ENCODE data around the gene CLTC. TPM values are rescaled to one million over a fixed set of nuclear protein-coding genes. Genes with fewer than 3 reads are reported as not detected.

Gene CLTC
- total and polyA plus RNA-seq, 2 of the 13 experiments (the other 11 are each of a cell fraction or from before 2014, with no cell fraction given), result 134 to 283 TPM

DNA sequence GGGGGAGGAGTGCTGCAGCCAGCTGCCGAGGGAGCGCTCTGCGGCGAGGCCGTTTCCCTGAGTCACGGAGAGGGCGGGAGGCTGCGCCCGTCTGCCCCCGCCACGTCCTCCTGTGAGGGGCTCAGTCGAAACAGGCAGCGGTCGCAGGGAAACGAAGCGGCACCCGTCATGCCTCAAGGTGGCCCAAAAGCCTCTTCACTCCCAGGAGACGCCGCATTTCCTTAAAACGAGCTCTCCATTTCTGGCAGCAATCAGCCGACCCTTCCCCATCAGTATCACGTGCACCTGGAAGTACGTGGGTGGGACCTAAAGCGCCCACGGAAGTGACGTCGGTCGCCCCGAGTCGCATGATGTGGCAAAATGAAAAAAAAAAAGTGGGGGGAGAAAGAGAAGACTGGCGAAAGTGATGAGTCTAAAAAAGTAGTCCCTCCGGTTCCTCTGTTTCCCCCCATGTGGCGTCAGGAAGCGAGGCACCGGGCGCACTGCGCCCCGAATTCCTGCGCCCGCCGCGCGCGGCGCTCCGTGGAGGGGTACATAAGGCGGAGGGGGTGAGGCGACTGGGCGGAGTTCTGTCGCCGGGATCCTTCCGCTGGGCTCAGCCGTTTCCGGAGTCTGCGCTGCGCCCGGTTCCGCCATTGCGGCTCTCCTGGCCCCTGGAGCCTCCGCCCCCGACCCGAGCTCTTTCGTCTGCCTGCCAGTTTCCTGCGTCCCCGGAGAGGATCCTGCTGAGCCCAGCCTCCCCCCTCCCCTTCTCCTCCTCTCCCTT lies at the start of gene CLTC (continued):
- TF ChIP-seq ZNF431 (CRISPR knock-in tag; IDR thresholded peaks at IDR 0.05; ENCODE audit: borderline replicate concordance, low read depth), result no peak
- TF ChIP-seq HNRNPK (IDR thresholded peaks at IDR 0.05; ENCODE audit: low read depth, low read length, poor library complexity, severe bottlenecking), result peak; percentile 49
- TF ChIP-seq ZNF33B (CRISPR knock-in tag; IDR thresholded peaks at IDR 0.05), result peak; percentile 6; the same call in 1 of the 2 replicates
- TF ChIP-seq ZNF549 (CRISPR knock-in tag; IDR thresholded peaks at IDR 0.05), result no peak
- TF ChIP-seq ARNTL (CRISPR knock-in tag; IDR thresholded peaks at IDR 0.05), result peak; percentile 79
- peak; percentile 44; the same call in 1 of the 2 replicates for TF ChIP-seq RFXAP (CRISPR knock-in tag; IDR thresholded peaks at IDR 0.05; ENCODE audit: borderline replicate concordance)
- no peak for TF ChIP-seq TCF12 (IDR thresholded peaks at IDR 0.05)
- TF ChIP-seq TCF12 (CRISPR knock-in tag; IDR thresholded peaks at IDR 0.05), result peak; percentile 14; the same call in 1 of the 2 replicates
- TF ChIP-seq TBX2 (CRISPR knock-in tag; IDR thresholded peaks at IDR 0.05; ENCODE audit: borderline replicate concordance), result peak; percentile 92
- TF ChIP-seq HBP1 (CRISPR knock-in tag; IDR thresholded peaks at IDR 0.05; ENCODE audit: low read depth), result peak; percentile 54
- TF ChIP-seq SMAD1 (CRISPR knock-in tag; IDR thresholded peaks at IDR 0.05; ENCODE audit: borderline replicate concordance, low read depth), result no peak; the same call in 1 of the 2 replicates
- no peak for TF ChIP-seq ZNF382 (CRISPR knock-in tag; IDR thresholded peaks at IDR 0.05; ENCODE audit: borderline replicate concordance)
- peak; percentile 81 for TF ChIP-seq ZNF142 (CRISPR knock-in tag; IDR thresholded peaks at IDR 0.05)
- peak; percentile 69; the same call in 1 of the 2 replicates for TF ChIP-seq ZNF225 (CRISPR knock-in tag; IDR thresholded peaks at IDR 0.05)
- TF ChIP-seq ZSCAN9 (CRISPR knock-in tag; IDR thresholded peaks at IDR 0.05; ENCODE audit: borderline replicate concordance), result peak; percentile 93
- TF ChIP-seq DNMT1 (CRISPR knock-in tag; IDR thresholded peaks at IDR 0.05), result peak; percentile 82; the same call in 1 of the 2 replicates
- TF ChIP-seq TRIM24 (CRISPR knock-in tag; IDR thresholded peaks at IDR 0.05), result no peak
- TF ChIP-seq KDM3A (CRISPR knock-in tag; IDR thresholded peaks at IDR 0.05; ENCODE audit: low read depth), result peak; percentile 91
- TF ChIP-seq LCORL (IDR thresholded peaks at IDR 0.05), result no peak; the same call in 1 of the 2 replicates
- TF ChIP-seq LCORL (CRISPR knock-in tag; IDR thresholded peaks at IDR 0.05), result peak; percentile 80
- TF ChIP-seq IRX3 (CRISPR knock-in tag; IDR thresholded peaks at IDR 0.05; ENCODE audit: borderline replicate concordance, low read depth), result no peak
- TF ChIP-seq ERF (CRISPR knock-in tag; IDR thresholded peaks at IDR 0.05), result 0 out of 2 replicates have a peak, but pooled peaks have one; percentile 76
- no peak for TF ChIP-seq NFATC3 (CRISPR knock-in tag; IDR thresholded peaks at IDR 0.05)
- 0 out of 2 replicates have a peak, but pooled peaks have one; percentile 82 for TF ChIP-seq CC2D1A (CRISPR knock-in tag; IDR thresholded peaks at IDR 0.05)
- peak; percentile 59; the same call in 1 of the 2 replicates for TF ChIP-seq MBNL3 (CRISPR knock-in tag; conservative IDR thresholded peaks at IDR 0.05)
